Heart left ventricle (tissue), 16 donors: ENCODE measurements around the gene DNAJC17. TPM values are rescaled to one million over a fixed set of nuclear protein-coding genes. Genes with fewer than 3 reads are reported as not detected.

Experiments
- ATAC-seq, 4 donors: fragments of 200-7000 bp; cut with Tn5 transposase; one replicate each; pipeline ENCODE4 v1.9.1; 2020 to 2022; ENCODE audit warnings: moderate library complexity in 4 of 4, mild to moderate bottlenecking in 3 of 4, moderate number of reproducible peaks in 1 of 4
- DNase-seq, 5 donors: peaks; one replicate each; pipeline ENCODE4 v3.0.0-alpha.2; 2020
- H3K27ac ChIP-seq, 12 donors: fragments of 200-600 bp; sonication (generic) in 4 of 12; one replicate each; pipeline versions ENCODE4 v1.5.0 to v1.8.0; 2016 to 2022; ENCODE audit warnings: mild to moderate bottlenecking in 2 of 12
- H3K27me3 ChIP-seq, 9 donors: fragments of 200-600 bp; sonication (generic) in 2 of 9; one replicate each; pipeline versions ENCODE4 v1.5.1 to v1.8.0; 2016 to 2022; ENCODE audit warnings: mild to moderate bottlenecking in 3 of 9
- H3K36me3 ChIP-seq, 9 donors: fragments of 200-600 bp; sonication (generic) in 2 of 9; one replicate each; pipeline versions ENCODE4 v1.5.0 to v1.8.0; 2018 to 2022; ENCODE audit warnings: mild to moderate bottlenecking in 2 of 9
- H3K4me1 ChIP-seq, 12 donors: fragments of 200-600 bp; sonication (generic) in 4 of 12; one replicate each; pipeline versions ENCODE4 v1.5.0 to v1.8.0; 2016 to 2022; ENCODE audit warnings: mild to moderate bottlenecking in 3 of 12
- H3K4me3 ChIP-seq, 12 donors: fragments of 200-600 bp; sonication (generic) in 4 of 12; one replicate each; pipeline versions ENCODE4 v1.5.0 to v1.8.0; 2017 to 2022; ENCODE audit warnings: mild to moderate bottlenecking in 9 of 12, moderate library complexity in 4 of 12
- H3K9me3 ChIP-seq, 12 donors: fragments of 200-600 bp; sonication (generic) in 4 of 12; one replicate each; pipeline versions ENCODE4 v1.5.0 to v1.8.0; 2016 to 2022; ENCODE audit warnings: mild to moderate bottlenecking in 1 of 12
- CTCF ChIP-seq, 12 donors: fragments of 200-600 bp; sonication (generic) in 4 of 12; IDR thresholded peaks; one replicate each; pipeline versions ENCODE4 v1.5.0 to v1.8.0; 2018 to 2022; ENCODE audit warnings: antibody characterized with exemption in 12 of 12, mild to moderate bottlenecking in 5 of 12
- POLR2A ChIP-seq, 2 donors: fragments of 450-650 bp; IDR thresholded peaks; one replicate each; pipeline ENCODE4 v1.6.1; 2017; ENCODE audit warnings: antibody characterized with exemption in 2 of 2, mild to moderate bottlenecking in 2 of 2, moderate library complexity in 2 of 2
- WGBS, 4 donors: extraction: QIAGEN DNeasy Blood & Tissue Kit in 2 of 4; methylation state at CpG; one replicate each; pipeline versions ENCODE4 v1.1.5 to v1.1.7; 2013 to 2018; 5-methylcytosine and 5-hydroxymethylcytosine counted together
- intact Hi-C, 10 donors: fragments of 100-400 bp; cut with DNase I; formaldehyde crosslinking; loops; one replicate each; pipeline versions ENCODE4 v1.11.1 to v1.14.2; 2022
- polyA plus RNA-seq, 2 donors: library from polyadenylated mRNA; stranded (reverse); fragments of 200-250 nt; gene quantifications; one replicate each; pipeline ENCODE4 v1.2.3, GENCODE V29; 2013
- total RNA-seq, 9 donors: library from RNA; depleted of rRNA in 2 of 9; stranded (reverse); fragments of >200 nt in 2 of 9; fragmentation: NEBNext Ultra II Directional in 3 of 9; extraction: Animal tissue kit (Norgen Biotek cat#: 25700) in 3 of 9; gene quantifications; one replicate each; pipeline versions ENCODE4 v1.1.0 to v1.2.4, GENCODE V29; 2016 to 2023
- donor health status: ischemic (EF 13 %, LVEDD 7.1; RV severe dilation, severe dysfunction).
- donor health status: healthy with polysubstance abuse.
- donor health status: DM: no; HTN: yes; CAD: no.
- donor health status: DM: no; HTN: no; CAD: no.
- donor health status: ischemic (EF 25% LVEDD 6.9; RV normal size, moderate dysfunction).
- donor health status: ischemic (EF 25% LVEDD 5.7; RV mildly dilated, moderate dysfunction).
- donor health status: healthy.
- donor health status: DM: yes; HTN: yes; CAD: no.
- donor health status: ischemic (EF 35%, LVEDD 5.7; RV mildly dilated, moderate dysfunction).
- donor health status: nonischemic (EF 11% LVEDD 7.7; RV severe dilation, severe dysfunction).
- donor health status: DM: yes; HTN: yes; CAD: no.
- donor health status: PGD.
- donor health status: ischemic (EF 29% LVEDD 5.4; RV normal size, mild dysfunction).
- donor health status: nonischemic (EF 23%, LVEDD 6.1; RV moderate dilation, normal function).

DNAJC17 gene
- total and polyA plus RNA-seq, 11 donors = 7.6 to 29.9 (median 15.7) TPM

GRCh38 chr15:40815042-40815698 is 7.9 kb upstream of the DNAJC17 start:
- peaks cover 0 to 10% (median 0%) of the 10 kb centered on the region in 12 donors for H3K4me1 ChIP-seq
- ATAC-seq = peak; percentile 52 to 71 (median 69)
- H3K27me3 ChIP-seq = no peaks in the 10 kb centered on the region
- 66 to 74% (median 68%) methylated on average over 4 of the region's 4 CpGs for WGBS, 4 donors
- no peak overlapping the region for H3K27ac ChIP-seq
- DNase-seq = peak in 4 of 5 donors; percentile 29 to 63 (median 47)
- TF ChIP-seq POLR2A (IDR thresholded peaks at IDR 0.05) (no peak), CTCF (IDR thresholded peaks at IDR 0.05) (no peak)
- peaks cover 0 to 50% (median 31%) of the 10 kb centered on the region in 9 donors for H3K36me3 ChIP-seq
- intact Hi-C loops = no loop called here
- no peaks in the 10 kb centered on the region for H3K9me3 ChIP-seq
- H3K4me3 ChIP-seq = no peak overlapping the region

GRCh38 chr15:40812721-40813425 is 5.6 kb upstream of the DNAJC17 start:
- no peak for TF ChIP-seq POLR2A (IDR thresholded peaks at IDR 0.05)
- no peak for TF ChIP-seq CTCF (IDR thresholded peaks at IDR 0.05)
- Histone ChIP-seq H3K4me1 (peaks cover 0 to 19% (median 7%) of the 10 kb centered on the region in 12 donors), H3K36me3 (peaks cover 0 to 53% (median 31%) of the 10 kb centered on the region in 9 donors), H3K9me3 (no peaks in the 10 kb centered on the region), H3K27ac (no peak overlapping the region), H3K4me3 (no peak overlapping the region), H3K27me3 (no peaks in the 10 kb centered on the region)
- ATAC-seq (no peak), DNase-seq (no peak)
- intact Hi-C loops = no loop called here
- 93 to 96% (median 94%) methylated on average over 11 to 12 of the region's 12 CpGs for WGBS, 4 donors

GRCh38 chr15:40808861-40809450 is 1.7 kb upstream of the DNAJC17 start:
- no peaks in the 10 kb centered on the region for H3K9me3 ChIP-seq
- no peak overlapping the region for H3K4me3 ChIP-seq
- no peak overlapping the region for H3K27ac ChIP-seq
- H3K36me3 ChIP-seq = peaks cover 0 to 42% (median 26%) of the 10 kb centered on the region in 9 donors
- 72 to 86% (median 84%) methylated on average over 8 of the region's 8 CpGs for WGBS, 4 donors
- intact Hi-C loops = loop anchor here in 4 of 10 donors (5.0 kb wide), 3 partner anchors 42 to 52 kb away; partner anchors contain the start of genes RMDN3 (in 2 of the 4), C15orf62 (in 1 of the 4) and GCHFR (in 1 of the 4)
- H3K4me1 ChIP-seq = peaks cover 0 to 31% (median 16%) of the 10 kb centered on the region in 12 donors
- DNase-seq = no peak
- no peak for ATAC-seq
- TF ChIP-seq CTCF (IDR thresholded peaks at IDR 0.05) (no peak), POLR2A (IDR thresholded peaks at IDR 0.05) (no peak)
- no peaks in the 10 kb centered on the region for H3K27me3 ChIP-seq
